AG04450 (cell line): Measurements from ENCODE around the gene RAB14. TPM values are rescaled to one million over a fixed set of nuclear protein-coding genes. Genes with fewer than 3 reads are reported as not detected.

Experiments used
- CTCF ChIA-PET: fragments of 300-600, 350-600 bp; formaldehyde crosslinking; extraction: SDS; loops from one replicate; lab custom pipeline; 2022; ENCODE audit warnings: antibody characterized with exemption, inconsistent platforms; lab: Charles Lee
- POLR2A ChIA-PET: fragments of 350-600 bp; formaldehyde crosslinking; extraction: SDS; loops from one replicate; lab custom pipeline; 2021; ENCODE audit warnings: antibody characterized with exemption, inconsistent platforms; lab: Yijun Ruan, JAX
- DNase-seq: peaks from one replicate; pipeline ENCODE4 v3.0.0-alpha.2; 2011; ENCODE audit warnings: low read depth, low spot score
- H3K27ac ChIP-seq: one replicate; pipeline ENCODE4 v1.5.1; 2012; ENCODE audit warnings: low read depth, low read length, control low read depth
- H3K27me3 ChIP-seq: one replicate; pipeline ENCODE4 v1.6.0; 2012; ENCODE audit warnings: low read length; ENCODE audit not compliant: control insufficient read depth, insufficient read depth
- H3K4me3 ChIP-seq: 2 replicates; pipeline ENCODE4 v1.5.1; 2011; ENCODE audit warnings: mild to moderate bottlenecking, low read depth, low read length, control low read depth
- H3K9me3 ChIP-seq: 2 replicates; pipeline ENCODE4 v1.5.1; 2012; ENCODE audit warnings: low read length; ENCODE audit not compliant: control insufficient read depth, insufficient read depth
- polyA plus RNA-seq: library from polyadenylated mRNA; depleted of rRNA; stranded (reverse); fragments of >200 nt; gene quantifications from 2 replicates; pipeline ENCODE4 v1.2.3, GENCODE V29; 2011
- TF ChIP-seq, protein P1 (sequence below): IDR thresholded peaks from 2 replicates; pipeline ENCODE4 v1.5.1; 2011; ENCODE audit warnings: low read depth, low read length, control low read depth, inconsistent platforms

RAB14 gene
- polyA plus RNA-seq, 1 experiment, result 40.3 TPM

DNA sequence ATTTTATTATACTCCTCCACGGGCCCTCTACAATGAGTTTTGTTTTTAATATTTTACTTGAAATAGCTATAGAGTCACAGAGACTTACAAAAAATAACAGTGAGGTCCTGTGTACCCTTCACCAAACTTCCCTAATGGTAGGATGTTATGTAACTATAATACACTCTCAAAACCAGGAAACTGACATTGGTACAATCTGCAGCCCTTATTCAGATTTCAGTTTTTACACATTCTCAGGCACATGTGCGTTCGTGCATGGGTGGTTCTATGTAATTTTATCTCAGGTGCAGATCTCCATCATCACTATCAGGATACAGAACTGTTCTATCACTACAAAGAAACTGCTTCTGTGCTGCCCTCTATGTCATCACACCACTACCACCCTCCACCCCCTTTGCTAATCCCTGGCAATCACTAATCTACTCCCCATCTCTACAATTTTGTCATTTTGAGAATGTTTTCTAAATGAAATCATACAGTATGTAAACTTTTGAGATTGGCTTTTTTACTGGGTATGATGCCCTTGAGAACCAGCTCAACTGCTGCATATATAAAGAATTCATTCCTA, 16.4 kb downstream of the RAB14 start:
- POLR2A ChIA-PET, result no interaction called here
- CTCF ChIA-PET, result interaction anchor here (0.6 to 1.9 kb wide), 2 partner anchors 16 to 17 kb away, joined by 3 to 6 read pairs; partner anchors contain the start of gene RAB14
- TF ChIP-seq, protein P1, sequence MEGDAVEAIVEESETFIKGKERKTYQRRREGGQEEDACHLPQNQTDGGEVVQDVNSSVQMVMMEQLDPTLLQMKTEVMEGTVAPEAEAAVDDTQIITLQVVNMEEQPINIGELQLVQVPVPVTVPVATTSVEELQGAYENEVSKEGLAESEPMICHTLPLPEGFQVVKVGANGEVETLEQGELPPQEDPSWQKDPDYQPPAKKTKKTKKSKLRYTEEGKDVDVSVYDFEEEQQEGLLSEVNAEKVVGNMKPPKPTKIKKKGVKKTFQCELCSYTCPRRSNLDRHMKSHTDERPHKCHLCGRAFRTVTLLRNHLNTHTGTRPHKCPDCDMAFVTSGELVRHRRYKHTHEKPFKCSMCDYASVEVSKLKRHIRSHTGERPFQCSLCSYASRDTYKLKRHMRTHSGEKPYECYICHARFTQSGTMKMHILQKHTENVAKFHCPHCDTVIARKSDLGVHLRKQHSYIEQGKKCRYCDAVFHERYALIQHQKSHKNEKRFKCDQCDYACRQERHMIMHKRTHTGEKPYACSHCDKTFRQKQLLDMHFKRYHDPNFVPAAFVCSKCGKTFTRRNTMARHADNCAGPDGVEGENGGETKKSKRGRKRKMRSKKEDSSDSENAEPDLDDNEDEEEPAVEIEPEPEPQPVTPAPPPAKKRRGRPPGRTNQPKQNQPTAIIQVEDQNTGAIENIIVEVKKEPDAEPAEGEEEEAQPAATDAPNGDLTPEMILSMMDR, result no peak
- no peak overlapping the region for H3K4me3 ChIP-seq
- DNase-seq, result no peak
- H3K27me3 ChIP-seq, result no peaks in the 10 kb centered on the region
- H3K27ac ChIP-seq, result no peak overlapping the region
- no peaks in the 10 kb centered on the region for H3K9me3 ChIP-seq

DNA sequence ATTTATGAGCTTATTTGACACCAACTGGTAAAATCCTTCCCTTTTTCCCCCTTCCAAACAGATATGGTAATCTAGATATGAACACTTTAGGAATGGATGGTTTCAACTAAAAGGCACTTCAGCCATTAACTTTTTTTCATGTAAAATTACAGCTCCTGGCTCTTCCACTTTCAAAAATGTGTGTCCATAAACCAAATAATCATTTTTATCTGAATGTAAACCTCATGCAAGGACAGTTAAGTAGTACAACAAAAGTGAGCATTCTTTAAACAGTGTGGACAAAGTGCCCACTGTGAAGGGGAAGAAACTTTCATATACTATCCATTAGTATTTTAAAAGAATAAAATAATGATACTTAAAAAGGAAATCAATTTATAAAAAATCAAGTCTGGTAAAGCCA, 17.2 kb downstream of the RAB14 start:
- POLR2A ChIA-PET, result no interaction called here

DNA sequence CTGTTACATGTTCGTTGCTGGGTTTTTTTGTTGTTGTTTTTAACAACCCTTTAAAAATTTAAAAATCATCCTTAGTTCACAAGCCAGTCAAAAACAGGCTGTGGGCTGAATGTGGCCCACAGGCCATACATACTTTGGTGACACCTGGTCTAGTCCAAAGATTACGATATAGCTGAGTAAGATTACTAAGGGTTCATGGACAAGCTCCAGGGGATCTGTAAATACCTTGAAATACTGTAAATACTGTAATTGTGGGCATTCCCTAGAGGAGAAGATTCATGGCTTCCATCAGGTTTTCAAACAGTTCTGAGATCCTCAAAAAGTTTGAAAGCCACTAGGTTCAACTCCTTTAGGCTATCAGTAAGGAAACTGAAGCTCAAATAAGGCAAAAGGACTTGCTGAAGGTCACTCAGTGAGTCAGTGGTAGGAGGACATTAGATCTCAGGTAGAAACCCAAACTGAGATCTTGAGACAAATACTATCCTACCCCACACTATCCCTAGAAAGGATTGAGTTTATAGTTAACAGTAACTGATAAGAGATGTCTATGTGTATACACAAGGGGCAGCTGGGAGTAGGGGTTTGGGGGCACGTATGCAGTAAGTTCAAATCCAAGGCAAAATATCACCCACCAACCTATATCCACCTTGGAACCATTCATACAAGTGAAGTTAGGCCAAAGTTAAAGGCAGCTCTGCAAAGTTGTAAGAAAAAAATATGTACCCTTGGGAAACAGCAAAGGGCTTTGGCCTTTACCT, 17.8 kb downstream of the RAB14 start:
- TF ChIP-seq, protein P1, result no peak
- H3K27ac ChIP-seq, result no peak overlapping the region
- ChIA-PET CTCF (interaction anchor here (1.0 to 1.9 kb wide), 3 partner anchors 10 to 22 kb away, joined by 3 to 6 read pairs (median 3); no protein-coding TSS in a partner anchor), POLR2A (no interaction called here)
- no peak overlapping the region for H3K4me3 ChIP-seq
- no peak for DNase-seq
- no peaks in the 10 kb centered on the region for H3K9me3 ChIP-seq
- no peaks in the 10 kb centered on the region for H3K27me3 ChIP-seq

More for the DNA sequence above, 17.2 kb downstream of the RAB14 start:
- DNase-seq, result no peak
- H3K9me3 ChIP-seq, result no peaks in the 10 kb centered on the region
- CTCF ChIA-PET, result interaction anchor here (1.0 to 1.9 kb wide), 3 partner anchors 11 to 22 kb away, joined by 3 to 6 read pairs (median 3); no protein-coding TSS in a partner anchor
- H3K27ac ChIP-seq, result no peak overlapping the region
- no peaks in the 10 kb centered on the region for H3K27me3 ChIP-seq
- H3K4me3 ChIP-seq, result no peak overlapping the region
- TF ChIP-seq, protein P1, result no peak

DNA sequence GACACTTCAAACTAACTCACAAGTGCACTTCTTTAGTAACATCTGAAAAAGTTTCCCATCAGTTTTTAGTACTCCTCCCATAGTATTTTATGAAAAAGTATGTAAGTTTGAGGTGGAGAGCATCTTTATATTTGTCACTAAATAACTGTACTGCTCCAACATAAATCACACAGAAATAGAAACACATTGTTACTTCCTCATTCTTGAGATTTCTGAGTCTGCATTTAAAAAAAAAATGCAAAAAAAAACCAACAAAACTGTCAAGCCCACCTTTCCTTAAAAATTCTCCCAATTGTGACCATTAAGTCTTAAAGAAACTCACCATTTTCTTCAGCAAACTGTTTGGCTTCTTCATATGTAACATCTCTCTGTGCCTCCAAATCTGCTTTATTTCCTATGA, 18.7 kb downstream of the RAB14 start:
- CTCF ChIA-PET, result no interaction called here
- H3K9me3 ChIP-seq, result no peaks in the 10 kb centered on the region
- no peak overlapping the region for H3K27ac ChIP-seq
- no peak overlapping the region for H3K4me3 ChIP-seq
- POLR2A ChIA-PET, result no interaction called here
- TF ChIP-seq, protein P1, result no peak
- no peaks in the 10 kb centered on the region for H3K27me3 ChIP-seq
- DNase-seq, result no peak
